Stimulated activated naive CD8-positive, alpha-beta T cell treated with anti-CD3 and anti-CD28 coated beads, Interleukin-15, amount 100 ng/mL, for 72 hours (primary cell): ENCODE measurements around the gene CCIN.

Experiments used
- ATAC-seq: fragments of 150-1000 bp; cut with Tn5 transposase; 2 replicates; pipeline ENCODE4 v1.10.0; 2021; ENCODE audit warnings: mild to moderate bottlenecking, moderate library complexity
- DNase-seq, 2 donors: peaks; one replicate each; pipeline ENCODE4 v3.0.0; 2021 to 2022
- H3K27ac Mint-ChIP-seq, 2 donors: one replicate each; pipeline ENCODE4 v1.8.0; 2022; ENCODE audit warnings: mild to moderate bottlenecking in 2 of 2, mixed read lengths in 2 of 2, moderate library complexity in 2 of 2
- H3K27me3 Mint-ChIP-seq: one replicate; pipeline ENCODE4 v1.8.0; 2022; ENCODE audit warnings: mixed read lengths
- H3K4me1 Mint-ChIP-seq: one replicate; pipeline ENCODE4 v1.8.0; 2022; ENCODE audit warnings: mild to moderate bottlenecking, mixed read lengths
- H3K4me3 Mint-ChIP-seq, 2 donors: one replicate each; pipeline ENCODE4 v1.8.0; 2022; ENCODE audit warnings: mild to moderate bottlenecking in 2 of 2, mixed read lengths in 2 of 2, moderate library complexity in 1 of 2
- H3K9me3 Mint-ChIP-seq, 2 donors: one replicate each; pipeline ENCODE4 v1.8.0; 2022; ENCODE audit warnings: mixed read lengths in 2 of 2

Gene CCIN

GRCh38 chr9:36136894-36137391, 32.2 kb upstream of the CCIN start:
- peaks cover 27% of the 10 kb centered on the region for H3K27me3 Mint-ChIP-seq
- peaks cover 55% of the 10 kb centered on the region for H3K4me1 Mint-ChIP-seq
- DNase-seq (no peak), ATAC-seq (peak; percentile 50)
- peak overlapping the region; percentile 78 to 83 for H3K4me3 Mint-ChIP-seq
- H3K9me3 Mint-ChIP-seq, result no peaks in the 10 kb centered on the region
- H3K27ac Mint-ChIP-seq, result peak overlapping the region in 1 of 2 donors; percentile 2

- Mint-ChIP-seq H3K27ac (peak overlapping the region in 1 of 2 donors; percentile 2), H3K4me1 (peaks cover 61% of the 10 kb centered on the region), H3K4me3 (peak overlapping the region; percentile 78 to 83), H3K27me3 (peaks cover 27% of the 10 kb centered on the region), H3K9me3 (no peaks in the 10 kb centered on the region)
- ATAC-seq, result peak; percentile 0
- DNase-seq, result no peak
These were observed 31.7 kb upstream of the CCIN start for GRCh38 chr9:36137392-36138004.

- H3K4me1 Mint-ChIP-seq, result peaks cover 71% of the 10 kb centered on the region
- no peak overlapping the region for H3K27ac Mint-ChIP-seq
- H3K27me3 Mint-ChIP-seq, result peaks cover 27% of the 10 kb centered on the region
- ATAC-seq (no peak), DNase-seq (no peak)
- H3K9me3 Mint-ChIP-seq, result no peaks in the 10 kb centered on the region
- H3K4me3 Mint-ChIP-seq, result no peak overlapping the region
These were observed 30.7 kb upstream of the CCIN start for GRCh38 chr9:36138496-36138895.

- no peak for ATAC-seq
- Mint-ChIP-seq H3K4me1 (peaks cover 75% of the 10 kb centered on the region), H3K27ac (no peak overlapping the region), H3K4me3 (no peak overlapping the region), H3K27me3 (peaks cover 27% of the 10 kb centered on the region), H3K9me3 (no peaks in the 10 kb centered on the region)
- DNase-seq, result no peak
These were observed 30.3 kb upstream of the CCIN start for GRCh38 chr9:36138901-36139300.

- H3K4me1 Mint-ChIP-seq, result peaks cover 90% of the 10 kb centered on the region
- H3K27ac Mint-ChIP-seq, result peak overlapping the region in 1 of 2 donors; percentile 17
- DNase-seq, result peak in 1 of 2 donors; percentile 36
- peaks cover 20% of the 10 kb centered on the region for H3K27me3 Mint-ChIP-seq
- peak; percentile 8 for ATAC-seq
- H3K4me3 Mint-ChIP-seq, result peak overlapping the region; percentile 71
- H3K9me3 Mint-ChIP-seq, result peaks cover 2 to 4% of the 10 kb centered on the region in 2 donors
These were observed 28.8 kb upstream of the CCIN start for GRCh38 chr9:36140086-36141084.

- H3K4me3 Mint-ChIP-seq, result no peak overlapping the region
- peaks cover 91% of the 10 kb centered on the region for H3K4me1 Mint-ChIP-seq
- H3K9me3 Mint-ChIP-seq, result peaks cover 11 to 13% of the 10 kb centered on the region in 2 donors
- ATAC-seq (no peak), DNase-seq (no peak)
- peaks cover 13% of the 10 kb centered on the region for H3K27me3 Mint-ChIP-seq
- peak overlapping the region in 1 of 2 donors; percentile 29 for H3K27ac Mint-ChIP-seq
These were observed 27.9 kb upstream of the CCIN start for GRCh38 chr9:36141288-36141687.

GRCh38 chr9:36141761-36142160, 27.4 kb upstream of the CCIN start:
- no peak for DNase-seq
- Mint-ChIP-seq H3K4me1 (peaks cover 91% of the 10 kb centered on the region), H3K27me3 (peaks cover 13% of the 10 kb centered on the region), H3K27ac (peak overlapping the region in 1 of 2 donors; percentile 29), H3K9me3 (peaks cover 14 to 16% of the 10 kb centered on the region in 2 donors), H3K4me3 (peak overlapping the region in 1 of 2 donors; percentile 52)
- ATAC-seq, result no peak

GRCh38 chr9:36142510-36143244, 26.5 kb upstream of the CCIN start:
- no peak for DNase-seq
- ATAC-seq, result no peak
- Mint-ChIP-seq H3K4me1 (peaks cover 92% of the 10 kb centered on the region), H3K4me3 (peak overlapping the region; percentile 82 to 87), H3K27ac (peak overlapping the region; percentile 87 to 96), H3K9me3 (peaks cover 14 to 16% of the 10 kb centered on the region in 2 donors), H3K27me3 (peaks cover 13% of the 10 kb centered on the region)

- Mint-ChIP-seq H3K9me3 (peaks cover 14 to 16% of the 10 kb centered on the region in 2 donors), H3K4me3 (peak overlapping the region; percentile 82 to 87), H3K27ac (peak overlapping the region; percentile 87 to 96), H3K27me3 (peaks cover 11% of the 10 kb centered on the region), H3K4me1 (peaks cover 94% of the 10 kb centered on the region)
- DNase-seq (no peak), ATAC-seq (no peak)
These were observed 25.9 kb upstream of the CCIN start for GRCh38 chr9:36143245-36143641.

GRCh38 chr9:36144309-36145232, 24.6 kb upstream of the CCIN start:
- Mint-ChIP-seq H3K27me3 (no peaks in the 10 kb centered on the region), H3K27ac (peak overlapping the region; percentile 96 to 97), H3K9me3 (peaks cover 14 to 16% of the 10 kb centered on the region in 2 donors), H3K4me1 (peaks cover 94% of the 10 kb centered on the region), H3K4me3 (peak overlapping the region; percentile 82 to 87)
- peak in 1 of 2 donors; percentile 46 for DNase-seq
- peak; percentile 61 for ATAC-seq

GRCh38 chr9:36145970-36146369, 23.2 kb upstream of the CCIN start:
- ATAC-seq, result no peak
- no peak for DNase-seq
- Mint-ChIP-seq H3K27me3 (no peaks in the 10 kb centered on the region), H3K9me3 (peaks cover 14 to 16% of the 10 kb centered on the region in 2 donors), H3K27ac (no peak overlapping the region), H3K4me3 (no peak overlapping the region), H3K4me1 (peaks cover 94% of the 10 kb centered on the region)

- no peak for ATAC-seq
- H3K27ac Mint-ChIP-seq, result no peak overlapping the region
- no peaks in the 10 kb centered on the region for H3K27me3 Mint-ChIP-seq
- no peak for DNase-seq
- no peak overlapping the region for H3K4me3 Mint-ChIP-seq
- H3K9me3 Mint-ChIP-seq, result peaks cover 14 to 16% of the 10 kb centered on the region in 2 donors
- H3K4me1 Mint-ChIP-seq, result peaks cover 94% of the 10 kb centered on the region
These were observed 22.5 kb upstream of the CCIN start for GRCh38 chr9:36146651-36147050.

- Mint-ChIP-seq H3K4me3 (no peak overlapping the region), H3K4me1 (peaks cover 92% of the 10 kb centered on the region), H3K9me3 (peaks cover 14 to 16% of the 10 kb centered on the region in 2 donors), H3K27me3 (no peaks in the 10 kb centered on the region), H3K27ac (no peak overlapping the region)
- no peak for ATAC-seq
- no peak for DNase-seq
These were observed 21.6 kb upstream of the CCIN start for GRCh38 chr9:36147441-36148175.
